Measurements from ENCODE around the gene NFYC. TPM values are rescaled to one million over a fixed set of nuclear protein-coding genes. Genes with fewer than 3 reads are reported as not detected.

Gene NFYC
- total and polyA plus RNA-seq, 2 experiments from 2014 or later = 36.2 to 42.7 TPM

DNA sequence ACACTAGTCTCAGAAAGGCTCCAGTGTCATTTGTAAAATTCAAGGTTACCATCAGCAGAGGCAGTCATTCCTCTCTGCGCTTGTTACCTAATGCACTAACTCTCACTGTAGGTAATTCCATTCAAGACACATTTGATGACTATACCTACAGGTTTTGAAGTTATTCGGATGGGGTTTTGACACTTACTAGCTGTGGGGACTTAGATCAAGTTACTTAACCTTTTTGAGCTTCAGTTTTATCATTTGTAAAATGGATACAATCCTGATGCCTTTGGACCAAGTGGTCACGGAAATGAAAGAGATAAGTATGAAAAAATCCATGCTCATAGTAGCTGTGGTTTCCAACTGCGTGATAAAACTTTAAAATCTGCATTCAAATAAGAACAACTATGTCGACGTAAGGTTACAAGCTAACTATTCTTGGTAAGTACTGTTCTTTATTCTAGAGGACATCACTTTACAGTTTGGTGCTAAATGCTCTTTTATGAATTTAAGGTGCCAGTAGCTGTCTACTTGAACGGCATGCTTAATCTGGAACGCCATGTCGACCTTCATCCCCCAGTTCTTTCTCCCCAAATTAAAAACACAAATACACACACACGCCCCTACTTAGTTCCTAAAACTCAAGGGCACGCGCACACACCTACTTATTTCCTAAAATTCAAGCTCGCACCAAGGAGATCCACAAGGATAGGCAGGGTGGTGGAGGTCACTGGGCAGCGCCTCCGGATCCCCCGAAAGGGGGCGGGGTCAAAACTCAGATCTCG is 550 bp upstream of the NFYC start:
- Histone ChIP-seq H3K9me2 (ENCODE audit: insufficient read depth) (no peaks in the 10 kb centered on the region), H3K4me2 (peak overlapping the region; percentile 85), H2AFZ (no peak overlapping the region), H3K4me3 (peak overlapping the region; percentile 69), H3K36me3 (ENCODE audit: insufficient read depth) (no peaks in the 10 kb centered on the region), H3K27me3 (ENCODE audit: insufficient read depth) (no peaks in the 10 kb centered on the region), H3K79me2 (replicated peaks; ENCODE audit: insufficient read depth) (peaks cover 67% of the 10 kb centered on the region), H3K27ac (ENCODE audit: low read depth) (no peak overlapping the region), H4K20me1 (replicated peaks; ENCODE audit: insufficient read depth) (peaks cover 21% of the 10 kb centered on the region), H3F3A (replicated peaks; ENCODE audit: low read depth) (0 out of 2 replicates have a peak, but pooled peaks cover 3% of the 10 kb centered on the region), H3K4me1 (ENCODE audit: insufficient read depth) (peaks cover 30% of the 10 kb centered on the region)
- H3K9me3 Mint-ChIP-seq = no peaks in the 10 kb centered on the region; the same call in 2 of the 3 replicates
- peaks cover 21% of the 10 kb centered on the region for H3K36me3 Mint-ChIP-seq (ENCODE audit: low read depth)
- no peak for TF ChIP-seq JUNB (IDR thresholded peaks at IDR 0.05; ENCODE audit: unreplicated experiment)
- TF ChIP-seq POLR2AphosphoS5 (IDR thresholded peaks at IDR 0.05; ENCODE audit: low read depth) = no peak
- TF ChIP-seq EZH2 (IDR thresholded peaks at IDR 0.05; ENCODE audit: low read depth, unreplicated experiment) = no peak
- no peak for TF ChIP-seq EZH2phosphoT487 (IDR thresholded peaks at IDR 0.05; ENCODE audit: unreplicated experiment)
- TF ChIP-seq ZNF331 (CRISPR knock-in tag; IDR thresholded peaks at IDR 0.05; ENCODE audit: low read depth) = no peak
- no peak for TF ChIP-seq STAT1 (IDR thresholded peaks at IDR 0.05; ENCODE audit: unreplicated experiment)
- DNase-seq (ENCODE audit: low spot score) (no peak), ATAC-seq (no peak)
- peak overlapping the region; percentile 97 for H3K27ac Mint-ChIP-seq
- H3K27me3 Mint-ChIP-seq (ENCODE audit: insufficient read depth, low read depth, poor library complexity) = peaks cover 10% of the 10 kb centered on the region
- peak overlapping the region; percentile 89 for H3K4me3 Mint-ChIP-seq
- H3K4me1 Mint-ChIP-seq = peaks cover 38% of the 10 kb centered on the region

GRCh38 chr1:40692429-40692895 is 958 bp downstream of the NFYC start:
- Mint-ChIP-seq H3K9me3 (no peaks in the 10 kb centered on the region), H3K27me3 (ENCODE audit: insufficient read depth, low read depth, poor library complexity) (peaks cover 10% of the 10 kb centered on the region), H3K4me1 (peaks cover 53% of the 10 kb centered on the region), H3K36me3 (ENCODE audit: low read depth) (peaks cover 6% of the 10 kb centered on the region; the same call in 2 of the 3 replicates), H3K27ac (peak overlapping the region; percentile 97), H3K4me3 (peak overlapping the region; percentile 89)
- Histone ChIP-seq H3F3A (replicated peaks; ENCODE audit: low read depth) (no peaks in the 10 kb centered on the region), H3K4me3 (peak overlapping the region; percentile 69), H3K27me3 (ENCODE audit: insufficient read depth) (no peaks in the 10 kb centered on the region), H4K20me1 (replicated peaks; ENCODE audit: insufficient read depth) (peaks cover 21% of the 10 kb centered on the region), H3K79me2 (replicated peaks; ENCODE audit: insufficient read depth) (peaks cover 82% of the 10 kb centered on the region), H3K4me2 (peak overlapping the region; percentile 92), H3K4me1 (ENCODE audit: insufficient read depth) (peaks cover 44% of the 10 kb centered on the region), H3K9me2 (ENCODE audit: insufficient read depth) (no peaks in the 10 kb centered on the region), H2AFZ (peak overlapping the region; percentile 44; the same call in 1 of the 2 replicates), H3K36me3 (ENCODE audit: insufficient read depth) (no peaks in the 10 kb centered on the region), H3K27ac (ENCODE audit: low read depth) (peak overlapping the region; percentile 100)
- DNase-seq (ENCODE audit: low spot score) (peak; percentile 63), ATAC-seq (peak; percentile 35)
- no peak for TF ChIP-seq ZNF114 (CRISPR knock-in tag; IDR thresholded peaks at IDR 0.05)
- TF ChIP-seq ETS1 (IDR thresholded peaks at IDR 0.05) = no peak
- TF ChIP-seq ZNF331 (CRISPR knock-in tag; IDR thresholded peaks at IDR 0.05; ENCODE audit: low read depth) = no peak
- TF ChIP-seq, protein P1, sequence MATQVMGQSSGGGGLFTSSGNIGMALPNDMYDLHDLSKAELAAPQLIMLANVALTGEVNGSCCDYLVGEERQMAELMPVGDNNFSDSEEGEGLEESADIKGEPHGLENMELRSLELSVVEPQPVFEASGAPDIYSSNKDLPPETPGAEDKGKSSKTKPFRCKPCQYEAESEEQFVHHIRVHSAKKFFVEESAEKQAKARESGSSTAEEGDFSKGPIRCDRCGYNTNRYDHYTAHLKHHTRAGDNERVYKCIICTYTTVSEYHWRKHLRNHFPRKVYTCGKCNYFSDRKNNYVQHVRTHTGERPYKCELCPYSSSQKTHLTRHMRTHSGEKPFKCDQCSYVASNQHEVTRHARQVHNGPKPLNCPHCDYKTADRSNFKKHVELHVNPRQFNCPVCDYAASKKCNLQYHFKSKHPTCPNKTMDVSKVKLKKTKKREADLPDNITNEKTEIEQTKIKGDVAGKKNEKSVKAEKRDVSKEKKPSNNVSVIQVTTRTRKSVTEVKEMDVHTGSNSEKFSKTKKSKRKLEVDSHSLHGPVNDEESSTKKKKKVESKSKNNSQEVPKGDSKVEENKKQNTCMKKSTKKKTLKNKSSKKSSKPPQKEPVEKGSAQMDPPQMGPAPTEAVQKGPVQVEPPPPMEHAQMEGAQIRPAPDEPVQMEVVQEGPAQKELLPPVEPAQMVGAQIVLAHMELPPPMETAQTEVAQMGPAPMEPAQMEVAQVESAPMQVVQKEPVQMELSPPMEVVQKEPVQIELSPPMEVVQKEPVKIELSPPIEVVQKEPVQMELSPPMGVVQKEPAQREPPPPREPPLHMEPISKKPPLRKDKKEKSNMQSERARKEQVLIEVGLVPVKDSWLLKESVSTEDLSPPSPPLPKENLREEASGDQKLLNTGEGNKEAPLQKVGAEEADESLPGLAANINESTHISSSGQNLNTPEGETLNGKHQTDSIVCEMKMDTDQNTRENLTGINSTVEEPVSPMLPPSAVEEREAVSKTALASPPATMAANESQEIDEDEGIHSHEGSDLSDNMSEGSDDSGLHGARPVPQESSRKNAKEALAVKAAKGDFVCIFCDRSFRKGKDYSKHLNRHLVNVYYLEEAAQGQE (IDR thresholded peaks at IDR 0.05; ENCODE audit: unreplicated experiment) = no peak
- TF ChIP-seq STAT1 (IDR thresholded peaks at IDR 0.05; ENCODE audit: unreplicated experiment) = no peak
- TF ChIP-seq EZH2 (IDR thresholded peaks at IDR 0.05; ENCODE audit: low read depth, unreplicated experiment) = no peak
- TF ChIP-seq, protein P2, sequence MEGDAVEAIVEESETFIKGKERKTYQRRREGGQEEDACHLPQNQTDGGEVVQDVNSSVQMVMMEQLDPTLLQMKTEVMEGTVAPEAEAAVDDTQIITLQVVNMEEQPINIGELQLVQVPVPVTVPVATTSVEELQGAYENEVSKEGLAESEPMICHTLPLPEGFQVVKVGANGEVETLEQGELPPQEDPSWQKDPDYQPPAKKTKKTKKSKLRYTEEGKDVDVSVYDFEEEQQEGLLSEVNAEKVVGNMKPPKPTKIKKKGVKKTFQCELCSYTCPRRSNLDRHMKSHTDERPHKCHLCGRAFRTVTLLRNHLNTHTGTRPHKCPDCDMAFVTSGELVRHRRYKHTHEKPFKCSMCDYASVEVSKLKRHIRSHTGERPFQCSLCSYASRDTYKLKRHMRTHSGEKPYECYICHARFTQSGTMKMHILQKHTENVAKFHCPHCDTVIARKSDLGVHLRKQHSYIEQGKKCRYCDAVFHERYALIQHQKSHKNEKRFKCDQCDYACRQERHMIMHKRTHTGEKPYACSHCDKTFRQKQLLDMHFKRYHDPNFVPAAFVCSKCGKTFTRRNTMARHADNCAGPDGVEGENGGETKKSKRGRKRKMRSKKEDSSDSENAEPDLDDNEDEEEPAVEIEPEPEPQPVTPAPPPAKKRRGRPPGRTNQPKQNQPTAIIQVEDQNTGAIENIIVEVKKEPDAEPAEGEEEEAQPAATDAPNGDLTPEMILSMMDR (conservative IDR thresholded peaks at IDR 0.05; ENCODE audit: low read depth in 2 of 2) = no peak
- TF ChIP-seq JUNB (IDR thresholded peaks at IDR 0.05; ENCODE audit: unreplicated experiment) = no peak
- no peak for TF ChIP-seq NANOG (IDR thresholded peaks at IDR 0.05; ENCODE audit: borderline replicate concordance)
- TF ChIP-seq POLR2AphosphoS5 (IDR thresholded peaks at IDR 0.05; ENCODE audit: low read depth) = no peak
- TF ChIP-seq EZH2phosphoT487 (IDR thresholded peaks at IDR 0.05; ENCODE audit: unreplicated experiment) = no peak
- TF ChIP-seq CREB1 (CRISPR knock-in tag; IDR thresholded peaks at IDR 0.05; ENCODE audit: low read depth) = no peak

Measured in GM23338 (cell line).